GM18951 (cell line): Measurements from ENCODE around the gene DMD.
"Not testable (repeated sequence)": the region's sequence is repeated elsewhere in the genome, so short reads cannot be mapped to it uniquely, and the experiment has no call there.

Source experiments
- POLR2A ChIP-seq: IDR thresholded peaks from 4 replicates; pipeline ENCODE4 v1.6.1; 2011; ENCODE audit warnings: mild to moderate bottlenecking; ENCODE audit not compliant: insufficient read length, insufficient read depth; ENCODE audit errors: extremely low read depth
- in situ Hi-C: fragments of 300-500 bp; cut with MboI; formaldehyde crosslinking; loops from one replicate; pipeline ENCODE4 v1.12.0; 2022; ENCODE audit warnings: low sequenced_read_pairs, mixed read lengths, inconsistent platforms; ENCODE audit not compliant: unreplicated experiment

Gene DMD

DNA sequence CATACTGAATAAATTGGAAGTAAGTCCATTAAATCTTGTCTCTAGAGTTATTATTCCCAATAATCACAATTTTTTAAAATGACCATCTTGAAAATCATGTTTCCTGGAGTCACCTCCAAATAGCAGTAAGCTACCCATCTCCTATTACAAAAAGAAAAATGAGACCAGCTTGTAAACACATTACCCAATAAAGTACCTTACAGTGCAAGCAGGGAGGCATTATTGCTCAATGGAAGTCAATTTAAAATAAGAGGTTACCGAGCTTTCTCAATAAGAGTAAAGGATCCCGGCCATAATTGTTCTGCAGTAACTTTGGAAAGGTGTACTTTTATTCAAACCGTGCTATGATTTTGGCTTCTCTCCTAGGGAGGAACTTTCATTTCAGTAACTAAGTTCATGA, 78.0 kb downstream of the DMD start:
- in situ Hi-C loops = no loop called here
- TF ChIP-seq POLR2A = no peak

DNA sequence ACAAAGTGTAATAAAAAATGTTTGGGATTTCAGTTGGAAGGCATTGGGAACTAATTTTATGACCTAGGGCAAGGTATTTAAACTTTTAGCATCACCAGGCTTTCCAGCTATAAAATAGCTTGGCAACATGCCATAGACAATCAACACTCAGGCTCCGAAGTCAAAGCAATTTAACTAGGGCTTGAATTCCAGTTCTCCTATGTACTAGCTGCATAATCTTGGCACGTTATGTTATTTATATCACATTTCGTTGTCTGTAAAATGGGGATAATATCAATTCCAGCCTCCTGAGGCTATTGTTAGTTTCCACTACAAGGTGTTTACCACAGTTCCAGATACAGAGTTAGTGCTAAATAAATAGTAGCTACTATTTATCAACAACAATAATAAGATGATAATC, 78.8 kb downstream of the DMD start:
- no peak for TF ChIP-seq POLR2A
- in situ Hi-C loops = no loop called here

DNA sequence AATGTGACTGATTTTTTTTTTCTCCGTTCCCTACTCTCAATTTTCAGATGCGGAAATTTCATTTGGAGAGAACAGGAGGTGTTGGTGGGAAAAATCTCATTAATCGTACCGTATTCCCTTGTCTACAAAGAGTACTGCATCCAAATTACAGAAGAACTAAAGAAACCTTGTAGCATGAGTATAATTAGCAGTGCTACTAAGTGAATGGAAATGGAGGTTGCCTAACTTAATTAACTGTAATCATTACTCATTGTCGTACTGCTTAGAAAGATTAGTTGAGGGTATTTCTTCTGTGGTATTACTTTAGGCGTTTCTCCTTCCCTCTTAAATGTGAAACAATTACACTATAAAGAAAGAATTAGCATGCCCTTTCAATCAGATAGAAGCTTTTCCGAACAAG, 81.7 kb downstream of the DMD start:
- in situ Hi-C loops = no loop called here
- TF ChIP-seq POLR2A = no peak

DNA sequence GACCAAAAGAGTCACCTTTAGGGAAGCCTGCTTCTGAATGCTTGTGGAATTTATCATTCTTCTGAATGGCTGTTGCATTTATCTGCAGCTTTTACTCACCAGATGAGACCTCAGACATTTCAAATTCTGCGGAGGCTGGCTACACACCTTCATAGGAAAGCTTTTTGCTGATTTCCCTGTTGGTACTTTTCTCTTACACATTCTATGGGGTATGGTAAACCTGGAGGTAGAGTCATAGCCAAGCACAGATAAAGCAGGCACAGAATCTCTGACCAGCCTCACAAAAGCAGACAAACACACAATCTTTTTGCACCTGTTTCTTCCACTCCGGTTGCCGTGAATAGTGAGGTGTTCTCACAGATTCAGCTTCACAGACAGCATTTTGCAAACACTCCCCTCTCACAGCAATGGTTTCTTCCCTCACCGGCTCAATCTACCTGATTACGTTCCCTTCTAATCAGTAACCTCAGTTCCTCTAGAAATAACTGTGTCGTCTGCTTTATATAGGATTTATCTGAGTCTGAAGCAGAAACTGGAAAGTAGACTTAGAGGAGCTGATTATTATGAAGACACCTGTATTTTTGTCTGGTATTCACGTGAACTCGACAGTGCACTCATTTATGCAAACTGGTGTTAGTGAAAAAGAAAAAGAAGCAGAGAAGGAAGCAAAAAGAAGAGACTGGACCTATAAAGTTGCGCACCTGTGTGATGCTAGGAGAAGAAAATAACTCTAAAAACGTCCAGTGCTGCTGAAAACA, 83.1 kb downstream of the DMD start:
- TF ChIP-seq POLR2A = no peak

DNA sequence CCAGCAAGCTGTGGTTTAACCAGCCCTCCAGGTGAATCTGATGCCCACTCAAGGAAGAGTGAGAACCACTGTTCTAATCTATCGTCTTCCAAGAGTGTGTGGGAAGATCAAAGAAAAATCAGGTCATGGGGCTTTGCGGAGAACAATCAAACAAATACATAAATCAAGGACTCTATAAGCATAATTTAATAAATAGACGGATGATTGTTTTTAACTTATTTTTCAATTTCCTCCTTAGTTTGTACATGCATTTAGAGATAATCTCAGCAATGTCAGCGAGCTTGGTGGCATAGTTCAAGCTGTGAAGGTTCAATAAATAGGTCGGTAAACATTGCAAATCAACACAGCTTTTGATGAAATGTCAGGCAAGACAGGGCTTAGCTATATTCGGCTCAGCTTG, 84.9 kb downstream of the DMD start:
- TF ChIP-seq POLR2A = no peak
- in situ Hi-C loops = no loop called here

More for the DNA sequence above, 83.1 kb downstream of the DMD start:
- in situ Hi-C loops = no loop called here

DNA sequence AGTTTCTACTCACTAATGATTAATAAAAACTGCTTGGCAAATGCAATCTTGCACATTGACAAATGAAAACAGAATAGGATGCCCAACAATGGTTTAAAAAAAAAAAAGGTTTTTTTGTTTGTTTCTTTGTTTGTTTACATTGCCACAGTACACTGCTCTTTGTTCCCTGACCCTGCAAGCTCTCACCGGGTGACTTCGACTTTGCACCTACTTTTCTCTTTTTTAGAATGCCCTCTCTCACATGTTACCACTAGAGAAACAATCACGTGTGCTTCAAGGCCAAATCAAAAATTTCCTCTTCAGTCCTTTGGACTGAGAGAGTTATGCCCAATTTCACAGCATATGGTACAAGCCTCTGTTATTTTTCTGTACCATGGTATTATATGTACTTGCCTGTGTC, 101.5 kb downstream of the DMD start:
- no peak for TF ChIP-seq POLR2A
- in situ Hi-C loops = no loop called here

DNA sequence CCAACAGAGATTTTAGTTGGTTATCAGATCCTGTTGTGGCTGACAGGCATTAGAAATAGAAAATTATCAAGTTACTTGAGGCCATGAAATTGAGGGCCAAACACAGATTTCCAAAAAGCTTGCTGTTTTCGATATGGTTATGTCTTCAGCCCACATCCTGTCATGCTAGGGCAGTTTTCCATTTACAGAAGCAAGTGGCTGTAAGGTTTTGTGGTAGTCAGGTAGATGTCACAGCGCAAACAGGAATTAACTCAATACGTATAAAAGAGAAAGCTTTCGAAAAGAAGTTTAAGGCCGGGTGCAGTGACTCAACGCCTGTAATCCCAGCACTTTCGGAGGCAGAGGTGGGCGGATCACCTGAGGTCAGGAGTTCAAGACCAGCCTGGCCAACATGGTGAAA, 104.6 kb downstream of the DMD start:
- no peak for TF ChIP-seq POLR2A

DNA sequence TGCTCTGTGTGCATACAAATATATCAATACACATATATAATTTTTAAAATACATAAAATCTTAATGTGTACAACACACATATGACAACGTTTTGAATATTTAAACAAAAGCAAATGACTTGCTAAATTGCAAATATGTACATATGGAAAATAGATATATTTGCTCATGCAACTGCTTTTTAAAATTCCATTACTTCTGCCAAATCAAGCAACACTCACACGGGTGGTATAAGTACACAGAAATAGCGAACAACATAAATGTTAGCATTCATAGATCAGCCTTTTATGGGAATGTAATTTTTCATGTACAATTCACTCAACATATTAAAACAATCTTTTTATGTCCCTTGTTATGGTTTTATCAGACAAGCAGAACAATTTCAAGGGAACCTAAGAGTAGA, 116.3 kb downstream of the DMD start:
- no peak for TF ChIP-seq POLR2A
- in situ Hi-C loops = no loop called here

More for the DNA sequence above, 104.6 kb downstream of the DMD start:
- in situ Hi-C loops = no loop called here

DNA sequence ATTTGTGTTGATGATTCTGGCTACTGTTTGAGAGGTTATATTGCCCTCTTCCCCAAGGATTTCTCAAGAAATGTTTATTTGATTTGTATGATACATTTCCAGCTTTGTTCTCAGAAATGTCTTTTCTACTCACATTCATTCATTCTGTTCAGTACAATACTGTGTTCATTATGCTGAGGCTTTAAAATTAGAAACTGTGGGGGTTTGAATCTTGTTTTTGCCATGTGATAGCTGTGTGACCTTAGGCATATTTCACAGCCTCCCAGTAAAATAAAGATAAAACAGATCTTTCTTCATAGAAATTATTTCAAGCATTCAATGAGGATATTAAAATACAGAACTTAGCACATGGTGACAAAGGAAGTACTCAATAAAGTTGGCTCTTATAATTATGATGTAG, 123.9 kb downstream of the DMD start:
- TF ChIP-seq POLR2A = no peak
- in situ Hi-C loops = no loop called here

DNA sequence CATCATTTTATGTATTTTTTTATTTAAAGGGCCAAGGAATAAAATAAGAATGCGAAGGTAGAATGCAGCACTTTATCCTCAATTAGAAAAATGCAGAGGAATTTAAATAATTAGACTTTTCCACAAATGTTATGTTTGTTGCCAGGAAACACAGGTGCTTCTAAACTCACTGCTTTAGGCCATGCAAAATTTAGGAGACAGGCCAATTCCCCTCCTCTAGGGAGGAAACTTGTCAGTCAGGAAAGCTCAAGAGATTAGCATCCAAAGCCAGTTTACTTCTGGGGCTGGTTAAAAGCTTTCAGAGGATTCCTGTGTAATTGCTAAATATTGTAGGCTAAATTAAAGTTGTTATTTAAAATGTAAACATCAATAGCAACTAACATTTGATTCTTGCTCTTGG, 124.5 kb downstream of the DMD start:
- in situ Hi-C loops = no loop called here
- TF ChIP-seq POLR2A = no peak

DNA sequence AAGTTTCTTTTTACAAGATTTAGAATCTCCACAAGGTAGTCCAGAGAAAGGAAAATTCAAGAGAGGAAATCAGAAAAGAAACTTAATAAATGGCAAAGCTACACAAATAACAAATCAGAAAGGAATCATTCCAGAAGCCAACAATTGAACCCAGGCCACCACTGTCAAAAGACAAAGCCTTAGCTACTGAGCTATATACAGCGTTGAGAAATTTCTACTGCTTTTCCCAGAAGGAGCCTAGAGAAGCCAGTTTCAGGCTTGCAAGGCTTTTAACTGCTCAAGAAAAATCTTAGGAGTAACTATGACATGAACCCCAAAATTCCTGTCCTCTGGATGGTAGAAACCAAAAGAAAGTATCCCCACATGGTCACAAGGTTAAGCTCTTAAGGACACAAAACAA, 129.0 kb downstream of the DMD start:
- TF ChIP-seq POLR2A = no peak
- in situ Hi-C loops = no loop called here

DNA sequence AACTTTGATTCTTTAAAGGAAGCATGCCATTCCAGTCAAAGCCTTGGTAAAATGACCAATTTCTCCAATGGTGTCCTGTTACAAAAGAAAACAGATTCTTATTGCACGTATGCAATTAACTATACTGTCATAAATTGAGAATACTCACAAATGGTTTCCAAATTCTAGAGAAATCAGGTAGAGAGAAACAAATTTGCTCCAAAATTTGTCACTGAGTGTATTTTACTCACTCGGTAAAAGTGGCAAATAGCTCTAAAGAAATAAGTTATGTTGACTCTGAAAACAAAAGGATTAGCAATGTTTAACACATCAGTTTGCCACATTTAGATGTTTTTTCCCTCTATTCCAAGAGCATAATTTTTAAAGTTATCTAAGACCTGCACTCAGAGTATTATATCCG, 133.1 kb downstream of the DMD start:
- in situ Hi-C loops = no loop called here
- TF ChIP-seq POLR2A = no peak

DNA sequence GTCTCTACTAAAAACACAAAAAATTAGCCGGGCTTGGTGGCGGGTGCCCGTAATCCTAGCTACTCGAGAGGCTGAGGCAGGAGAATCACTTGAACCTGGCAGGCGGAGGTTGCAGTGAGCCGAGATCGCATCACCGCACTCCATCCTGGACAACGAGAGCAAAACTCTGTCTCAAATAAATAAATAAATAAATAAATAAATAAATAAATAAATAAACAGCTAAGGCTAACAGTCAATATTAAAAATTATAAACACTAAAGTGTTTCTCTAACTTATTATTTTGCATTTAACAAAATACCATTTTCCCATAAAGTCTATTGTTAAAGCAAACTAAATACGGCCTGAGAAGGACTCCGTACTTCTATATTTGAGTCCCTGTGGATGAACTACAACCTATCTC, 137.7 kb downstream of the DMD start:
- in situ Hi-C loops = not testable (repeated sequence)

DNA sequence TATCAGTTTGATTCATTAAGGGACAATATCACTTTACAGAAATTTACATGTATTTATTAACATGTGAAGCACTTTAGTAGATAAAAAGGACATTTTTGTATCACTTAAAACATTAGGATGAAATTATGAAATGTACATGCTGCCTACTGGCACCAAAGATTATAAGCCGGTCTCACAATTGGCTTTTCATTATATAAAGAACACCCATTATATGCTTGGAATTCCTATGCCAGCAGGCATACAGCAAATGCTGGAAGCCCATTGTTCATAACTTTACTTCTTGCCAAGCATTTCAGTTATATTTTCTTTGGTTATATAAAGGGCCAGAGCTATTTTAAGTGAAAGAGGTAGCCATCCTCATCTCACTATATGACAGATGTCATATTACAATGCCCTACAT, 145.9 kb downstream of the DMD start:
- in situ Hi-C loops = no loop called here
- TF ChIP-seq POLR2A = no peak

DNA sequence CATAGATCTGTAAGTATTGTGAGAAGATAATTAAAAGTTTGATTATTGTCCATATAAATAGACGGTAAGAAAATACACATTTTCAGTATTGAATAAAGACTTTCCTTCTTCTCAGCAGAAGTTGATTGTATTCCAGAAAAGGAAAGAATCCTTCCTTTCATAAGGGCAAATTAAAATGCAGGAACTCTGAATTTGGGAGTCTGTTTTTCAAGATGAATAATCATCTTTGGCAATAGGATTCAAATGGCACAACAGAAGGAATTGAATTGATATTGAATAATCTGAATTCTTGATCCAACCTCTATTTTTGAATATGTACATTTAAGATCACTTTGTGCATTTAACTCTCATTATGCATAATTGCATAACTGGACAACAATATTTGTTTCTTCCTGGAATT, 149.3 kb downstream of the DMD start:
- TF ChIP-seq POLR2A = no peak
- in situ Hi-C loops = no loop called here

DNA sequence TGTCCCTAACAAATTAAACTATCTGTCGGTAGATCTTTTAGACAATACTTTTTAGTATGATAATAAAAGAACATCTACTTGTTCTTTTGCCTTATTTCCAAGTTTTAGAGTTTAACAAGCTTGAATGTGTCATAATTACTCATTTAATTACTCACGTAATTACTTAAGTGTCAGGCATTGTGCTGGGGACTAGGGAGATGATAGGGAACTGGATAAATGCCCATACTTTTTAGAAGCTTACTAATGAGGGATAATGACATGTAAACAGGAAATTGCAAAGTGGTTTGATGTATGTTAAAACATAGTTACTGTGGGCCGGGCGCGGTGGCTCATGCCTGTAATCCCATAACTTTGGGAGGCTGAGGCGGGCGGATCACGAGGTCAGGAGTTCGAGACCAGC, 158.3 kb downstream of the DMD start:
- in situ Hi-C loops = no loop called here
- TF ChIP-seq POLR2A = no peak
